RWPE2 (cell line): ENCODE results near the gene PRLR.
A peak's percentile ranks its signal among the peaks of the same experiment; 100 is the strongest.

Experiments
- ATAC-seq: fragments of 200-7000 bp; cut with Tn5 transposase; 3 replicates; pipeline ENCODE4 v1.9.1; 2021; ENCODE audit warnings: low read depth
- DNase-seq: peaks from one replicate; pipeline ENCODE4 v3.0.0-alpha.2; 2020; ENCODE audit warnings: low spot score
- H3K27ac ChIP-seq: fragments of 450-650 bp; 2 replicates; pipeline ENCODE4 v1.5.1; 2017; ENCODE audit warnings: mild to moderate bottlenecking; ENCODE audit not compliant: poor library complexity, severe bottlenecking
- H3K27me3 ChIP-seq: fragments of 250-450 bp; sonication (Bioruptor Pico); 2 replicates; pipeline ENCODE4 v1.5.1; 2021; ENCODE audit warnings: mild to moderate bottlenecking, moderate library complexity; ENCODE audit not compliant: insufficient read depth, poor library complexity, severe bottlenecking
- H3K36me3 ChIP-seq: fragments of 250-450 bp; sonication (Bioruptor Pico); 2 replicates; pipeline ENCODE4 v1.5.1; 2020; ENCODE audit warnings: low read depth, mild to moderate bottlenecking, moderate library complexity
- H3K4me1 ChIP-seq: fragments of 250-450 bp; sonication (Bioruptor Pico); 2 replicates; pipeline ENCODE4 v1.5.1; 2021; ENCODE audit warnings: mild to moderate bottlenecking, moderate library complexity; ENCODE audit not compliant: insufficient read depth, poor library complexity, severe bottlenecking
- H3K4me3 ChIP-seq: fragments of 250-450 bp; sonication (Bioruptor Pico); 2 replicates; pipeline ENCODE4 v1.5.1; 2021; ENCODE audit warnings: mild to moderate bottlenecking, moderate library complexity; ENCODE audit not compliant: severe bottlenecking
- H3K9me3 ChIP-seq: fragments of 250-450 bp; sonication (Bioruptor Pico); 2 replicates; pipeline ENCODE4 v1.5.1; 2021; ENCODE audit warnings: mild to moderate bottlenecking, moderate library complexity; ENCODE audit not compliant: severe bottlenecking
- CTCF ChIP-seq: fragments of 450-650 bp; IDR thresholded peaks from one replicate; pipeline ENCODE4 v1.5.1; 2017; ENCODE audit warnings: mild to moderate bottlenecking, moderate library complexity; ENCODE audit not compliant: poor library complexity, severe bottlenecking

The PRLR gene

GRCh38 chr5:35004771-35005170 is 225.5 kb downstream of the PRLR start:
- no peak overlapping the region for H3K4me3 ChIP-seq
- DNase-seq, result no peak
- H3K9me3 ChIP-seq, result no peaks in the 10 kb centered on the region
- no peak for TF ChIP-seq CTCF
- no peaks in the 10 kb centered on the region for H3K4me1 ChIP-seq
- no peak for ATAC-seq
- no peaks in the 10 kb centered on the region for H3K36me3 ChIP-seq
- peaks cover 7% of the 10 kb centered on the region for H3K27me3 ChIP-seq
- H3K27ac ChIP-seq, result no peak overlapping the region

DNA sequence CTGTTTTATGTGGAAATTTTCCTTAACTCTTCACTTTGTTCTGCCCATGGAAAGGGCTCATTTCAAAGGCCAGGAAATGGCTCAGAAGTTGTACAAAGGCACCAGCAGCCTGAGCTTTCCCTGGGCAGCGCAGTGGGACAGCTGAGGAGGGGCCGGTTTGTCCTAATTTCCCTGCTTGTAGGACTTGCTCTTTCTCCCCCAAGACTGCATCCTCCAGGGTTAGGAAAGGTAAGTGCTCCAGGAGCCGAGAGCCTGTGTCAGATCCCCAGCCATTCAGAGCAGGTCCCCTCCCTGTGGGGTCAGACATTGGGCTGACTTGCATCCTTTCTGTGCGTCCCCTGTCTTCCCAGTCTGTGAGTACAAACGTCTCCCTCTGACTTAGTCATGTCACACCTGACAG is 226.1 kb downstream of the PRLR start:
- no peak overlapping the region for H3K27ac ChIP-seq
- no peaks in the 10 kb centered on the region for H3K4me1 ChIP-seq
- ATAC-seq (no peak), DNase-seq (no peak)
- H3K36me3 ChIP-seq, result no peaks in the 10 kb centered on the region
- peaks cover 7% of the 10 kb centered on the region for H3K27me3 ChIP-seq
- H3K4me3 ChIP-seq, result no peak overlapping the region
- H3K9me3 ChIP-seq, result no peaks in the 10 kb centered on the region
- TF ChIP-seq CTCF, result no peak

DNA sequence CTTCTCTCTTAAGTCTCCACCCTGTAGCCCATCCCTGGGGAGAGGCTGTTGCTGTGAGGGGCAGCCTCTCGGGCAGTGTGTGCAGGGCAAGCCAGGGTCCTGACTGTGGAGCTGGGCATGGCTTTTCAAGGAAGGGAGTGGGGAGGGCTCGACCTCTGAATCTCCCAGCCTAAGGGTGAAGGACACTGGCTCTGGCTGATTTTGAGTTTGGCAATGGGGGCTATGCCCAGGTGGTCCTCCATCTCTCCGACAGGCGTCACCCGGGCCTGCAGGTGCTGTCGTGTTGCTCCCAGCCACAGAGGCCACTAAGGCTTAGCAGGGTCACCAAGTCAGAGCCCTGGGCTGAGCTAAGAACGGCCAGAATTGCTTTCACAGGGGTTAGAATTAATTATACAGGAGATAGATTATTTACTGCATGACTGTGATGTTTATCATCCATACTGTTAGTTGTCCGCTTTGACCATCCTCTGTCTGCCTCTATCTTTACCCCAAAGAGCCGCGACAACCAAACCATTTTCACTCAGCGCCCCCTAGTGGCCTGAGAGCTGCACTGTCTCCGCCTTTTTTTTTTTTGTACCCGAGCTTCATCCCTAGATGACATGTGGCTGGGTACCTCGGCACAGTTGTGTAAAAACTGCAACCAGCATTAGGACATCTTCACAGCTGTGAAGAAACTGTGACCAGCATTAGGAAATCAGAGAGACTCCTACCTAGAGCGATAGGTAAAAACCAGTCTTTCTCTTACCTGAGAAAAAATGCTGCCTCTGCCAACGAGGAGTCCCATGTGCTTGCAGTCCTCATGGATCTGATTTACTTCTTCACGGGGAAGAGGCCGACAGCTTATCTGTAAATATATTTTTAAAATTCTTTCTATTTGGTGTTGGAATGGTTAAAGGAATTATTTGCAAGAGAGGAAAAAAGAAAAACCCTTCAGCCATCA is 227.0 kb downstream of the PRLR start:
- TF ChIP-seq CTCF, result peak; percentile 97
- Histone ChIP-seq H3K4me3 (no peak overlapping the region), H3K9me3 (no peaks in the 10 kb centered on the region), H3K36me3 (no peaks in the 10 kb centered on the region), H3K4me1 (no peaks in the 10 kb centered on the region), H3K27me3 (peaks cover 7% of the 10 kb centered on the region), H3K27ac (no peak overlapping the region)
- DNase-seq, result no peak
- peak; percentile 44; the same call in 2 of the 3 replicates for ATAC-seq

DNA sequence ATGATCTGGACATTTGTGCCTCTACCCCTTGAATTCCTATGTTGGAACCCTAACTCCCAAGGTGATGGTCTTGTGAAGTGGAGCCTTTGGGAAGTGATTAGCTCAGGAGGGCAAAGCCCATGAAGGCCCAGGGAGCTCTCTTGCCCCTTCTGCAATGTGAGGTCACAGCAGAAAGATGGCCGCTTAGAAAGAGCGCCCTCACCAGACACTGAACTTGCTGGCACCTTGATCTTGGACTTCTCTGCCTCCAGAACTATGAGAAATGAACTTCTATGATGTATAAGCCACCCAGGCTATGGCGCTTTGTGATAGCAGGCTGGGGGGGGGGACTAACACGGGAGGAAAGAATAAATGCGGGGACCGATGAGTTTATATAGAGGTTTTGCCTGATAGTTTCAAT is 227.8 kb downstream of the PRLR start:
- no peak for TF ChIP-seq CTCF
- DNase-seq (no peak), ATAC-seq (no peak)
- H3K27ac ChIP-seq, result no peak overlapping the region
- H3K4me3 ChIP-seq, result no peak overlapping the region
- H3K27me3 ChIP-seq, result peaks cover 7% of the 10 kb centered on the region
- H3K4me1 ChIP-seq, result no peaks in the 10 kb centered on the region
- no peaks in the 10 kb centered on the region for H3K9me3 ChIP-seq
- no peaks in the 10 kb centered on the region for H3K36me3 ChIP-seq

- Histone ChIP-seq H3K9me3 (no peaks in the 10 kb centered on the region), H3K27ac (no peak overlapping the region), H3K36me3 (no peaks in the 10 kb centered on the region), H3K4me1 (no peaks in the 10 kb centered on the region), H3K4me3 (no peak overlapping the region), H3K27me3 (peaks cover 7% of the 10 kb centered on the region)
- no peak for DNase-seq
- no peak for TF ChIP-seq CTCF
- ATAC-seq, result no peak
Observed at GRCh38 chr5:35001842-35002241, 228.4 kb downstream of the PRLR start.
